Skeletal muscle satellite cell (primary cell): ENCODE results near the gene FOXP4. TPM values are rescaled to one million over a fixed set of nuclear protein-coding genes. Genes with fewer than 3 reads are reported as not detected.

Experiments
- H3K27me3 ChIP-seq: 2 replicates; pipeline ENCODE4 v1.7.0; 2013; ENCODE audit warnings: low read length; ENCODE audit not compliant: control insufficient read depth, insufficient read depth
- H3K36me3 ChIP-seq: 2 replicates; pipeline ENCODE4 v1.7.0; 2013; ENCODE audit warnings: mild to moderate bottlenecking, control low read depth, low read length; ENCODE audit not compliant: insufficient read depth
- H3K4me1 ChIP-seq: 2 replicates; pipeline ENCODE4 v1.7.0; 2013; ENCODE audit warnings: low read length; ENCODE audit not compliant: control insufficient read depth, insufficient read depth
- H3K4me2 ChIP-seq: 2 replicates; pipeline ENCODE4 v1.7.0; 2013; ENCODE audit warnings: mild to moderate bottlenecking, low read length
- H3K4me3 ChIP-seq: 2 replicates; pipeline ENCODE4 v1.7.0; 2013; ENCODE audit warnings: low read length
- H3K9ac ChIP-seq: 2 replicates; pipeline ENCODE4 v1.7.0; 2013; ENCODE audit warnings: mild to moderate bottlenecking, low read depth, low read length, moderate library complexity
- H3K9me3 ChIP-seq: replicated peaks from 2 replicates; pipeline ENCODE4 v1.7.0; 2013; ENCODE audit warnings: mild to moderate bottlenecking, control low read depth, low read length
- small RNA-seq: library from RNA; depleted of rRNA; stranded (forward); fragments of <200 nt; gene quantifications from one replicate; pipeline ENCODE3, GENCODE V24; 2012

FOXP4 gene

DNA sequence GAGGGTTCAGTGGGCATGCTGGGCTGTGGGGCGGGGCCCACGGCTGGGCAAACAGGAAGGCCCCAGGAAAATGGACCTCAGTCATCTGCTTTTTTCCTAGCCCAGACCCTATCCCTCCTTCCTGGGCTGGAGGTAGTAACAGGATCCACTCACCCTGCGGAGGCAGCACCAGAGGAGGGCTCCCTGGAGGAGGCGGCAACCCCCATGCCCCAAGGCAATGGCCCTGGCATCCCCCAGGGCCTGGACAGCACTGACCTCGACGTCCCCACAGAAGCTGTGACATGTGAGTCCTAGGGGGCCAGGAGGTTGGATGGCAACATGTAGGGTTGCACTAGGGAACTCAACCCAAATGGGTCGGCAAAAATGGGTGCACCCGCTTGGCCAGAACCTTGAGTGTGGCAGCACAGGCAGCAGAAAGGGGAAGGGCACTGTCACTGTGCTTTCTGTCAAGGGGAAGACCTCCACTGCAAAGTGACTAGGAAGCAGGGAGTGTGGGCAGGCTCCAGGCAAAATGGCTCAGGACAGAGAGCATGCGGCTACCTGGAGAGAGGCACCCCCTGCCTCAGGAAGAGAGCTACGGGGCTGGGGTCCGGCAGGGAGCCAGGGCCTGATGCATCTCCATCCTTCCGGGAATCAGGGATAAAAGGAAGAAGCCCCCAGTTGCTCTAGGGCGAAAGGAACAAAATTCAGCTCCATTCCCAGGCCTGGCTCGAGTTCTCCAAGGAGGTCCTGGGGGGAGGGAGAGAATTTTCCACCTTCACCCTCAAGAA is 100.0 kb downstream of the FOXP4 start:
- peaks cover 73% of the 10 kb centered on the region for H3K27me3 ChIP-seq
- H3K4me2 ChIP-seq: no peak overlapping the region
- no peak overlapping the region for H3K4me3 ChIP-seq
- H3K9ac ChIP-seq: no peak overlapping the region
- H3K4me1 ChIP-seq: peaks cover 18% of the 10 kb centered on the region
- H3K9me3 ChIP-seq: no peaks in the 10 kb centered on the region
- no peaks in the 10 kb centered on the region for H3K36me3 ChIP-seq

DNA sequence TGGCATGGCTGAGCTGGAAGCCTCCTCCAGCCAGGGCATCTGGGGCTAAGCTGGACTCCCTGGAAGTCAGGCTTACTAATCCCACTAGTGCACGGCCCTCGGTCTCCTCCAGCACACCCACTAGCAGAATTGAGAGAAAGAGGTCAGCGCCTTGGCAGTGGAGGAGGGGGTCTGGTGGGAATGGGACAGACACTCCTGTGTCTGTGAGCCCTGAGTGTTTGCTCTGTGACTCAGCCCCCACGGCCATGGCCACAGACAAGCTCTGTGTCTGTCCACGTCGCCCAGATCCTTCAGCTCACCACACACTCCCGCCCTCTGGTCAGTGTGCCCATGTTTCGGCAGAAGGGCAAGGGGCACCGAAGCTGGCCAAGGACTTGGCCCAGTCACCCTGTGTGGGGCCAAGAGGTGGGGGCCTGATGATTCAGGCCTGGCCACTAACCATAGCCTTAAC is 100.9 kb downstream of the FOXP4 start:
- Histone ChIP-seq H3K27me3 (peaks cover 71% of the 10 kb centered on the region), H3K4me2 (no peak overlapping the region), H3K36me3 (no peaks in the 10 kb centered on the region), H3K9me3 (no peaks in the 10 kb centered on the region), H3K4me1 (peaks cover 18% of the 10 kb centered on the region), H3K4me3 (no peak overlapping the region), H3K9ac (no peak overlapping the region)

DNA sequence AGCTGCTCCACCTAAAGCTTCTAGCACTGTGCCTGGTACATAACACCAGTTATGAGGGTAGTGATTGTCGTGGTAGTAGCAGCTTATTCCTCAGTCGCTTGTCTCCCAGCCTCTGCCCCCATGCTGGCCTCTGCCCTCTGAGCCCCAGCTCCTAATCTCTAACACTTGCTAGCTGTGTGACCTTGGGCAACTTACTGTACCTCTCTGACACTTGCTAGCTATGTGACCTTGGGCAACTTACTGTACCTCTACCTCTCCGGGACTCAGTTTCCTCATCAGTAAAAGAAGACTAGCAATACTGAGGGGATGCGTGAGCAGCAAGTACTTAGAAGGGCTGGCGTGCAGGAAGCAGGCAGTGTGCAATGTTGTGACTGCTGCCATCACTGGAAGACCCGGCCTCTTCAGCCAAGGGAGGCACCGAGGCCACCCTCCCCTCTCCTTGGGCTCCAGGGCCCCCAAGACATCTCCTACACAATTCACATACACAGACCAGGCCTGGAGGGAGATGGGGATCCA is 101.9 kb downstream of the FOXP4 start:
- Histone ChIP-seq H3K9me3 (no peaks in the 10 kb centered on the region), H3K9ac (no peak overlapping the region), H3K4me3 (no peak overlapping the region), H3K4me2 (no peak overlapping the region), H3K4me1 (peaks cover 18% of the 10 kb centered on the region), H3K27me3 (peaks cover 63% of the 10 kb centered on the region), H3K36me3 (no peaks in the 10 kb centered on the region)

DNA sequence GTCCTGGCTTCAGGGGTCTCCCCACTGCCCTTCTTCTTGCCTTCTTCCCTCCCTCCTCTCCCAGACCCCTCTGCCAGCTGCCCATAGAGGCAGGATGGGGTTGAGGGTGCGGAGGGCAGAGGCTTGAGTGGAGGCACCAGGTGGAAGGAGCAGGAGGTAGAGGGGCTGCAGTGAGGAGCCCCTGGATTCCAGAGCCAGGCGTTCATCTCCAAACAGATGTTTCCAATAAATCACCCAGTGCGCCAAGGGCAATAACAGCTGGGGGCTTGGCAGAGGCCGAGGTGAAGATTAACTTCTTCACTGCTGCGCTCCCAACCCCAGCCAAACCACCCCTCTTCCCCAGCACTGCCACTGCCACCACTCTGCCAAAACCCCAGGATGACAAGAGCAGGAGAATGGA is 102.7 kb downstream of the FOXP4 start:
- Histone ChIP-seq H3K9ac (no peak overlapping the region), H3K36me3 (no peaks in the 10 kb centered on the region), H3K27me3 (peaks cover 57% of the 10 kb centered on the region), H3K4me2 (no peak overlapping the region), H3K4me3 (no peak overlapping the region), H3K9me3 (no peaks in the 10 kb centered on the region), H3K4me1 (peaks cover 18% of the 10 kb centered on the region)

DNA sequence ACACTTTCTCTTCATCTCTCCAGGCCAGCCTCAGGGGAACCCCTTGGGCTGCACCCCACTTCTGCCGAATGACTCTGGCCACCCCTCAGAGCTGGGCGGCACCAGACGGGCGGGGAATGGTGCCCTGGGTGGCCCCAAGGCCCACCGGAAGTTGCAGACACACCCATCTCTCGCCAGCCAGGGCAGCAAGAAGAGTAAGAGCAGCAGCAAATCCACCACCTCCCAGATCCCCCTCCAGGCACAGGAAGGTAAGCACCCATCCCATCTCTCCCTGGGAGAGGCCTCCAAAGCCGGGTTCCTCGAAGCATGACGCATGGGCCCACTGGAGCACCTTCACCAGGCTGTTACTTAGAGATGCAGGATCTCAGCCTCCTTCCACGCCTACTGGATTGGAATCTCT is 103.4 kb downstream of the FOXP4 start:
- H3K4me1 ChIP-seq: peaks cover 18% of the 10 kb centered on the region
- no peaks in the 10 kb centered on the region for H3K9me3 ChIP-seq
- no peak overlapping the region for H3K9ac ChIP-seq
- H3K36me3 ChIP-seq: no peaks in the 10 kb centered on the region
- no peak overlapping the region for H3K4me2 ChIP-seq
- H3K27me3 ChIP-seq: peaks cover 55% of the 10 kb centered on the region
- no peak overlapping the region for H3K4me3 ChIP-seq

DNA sequence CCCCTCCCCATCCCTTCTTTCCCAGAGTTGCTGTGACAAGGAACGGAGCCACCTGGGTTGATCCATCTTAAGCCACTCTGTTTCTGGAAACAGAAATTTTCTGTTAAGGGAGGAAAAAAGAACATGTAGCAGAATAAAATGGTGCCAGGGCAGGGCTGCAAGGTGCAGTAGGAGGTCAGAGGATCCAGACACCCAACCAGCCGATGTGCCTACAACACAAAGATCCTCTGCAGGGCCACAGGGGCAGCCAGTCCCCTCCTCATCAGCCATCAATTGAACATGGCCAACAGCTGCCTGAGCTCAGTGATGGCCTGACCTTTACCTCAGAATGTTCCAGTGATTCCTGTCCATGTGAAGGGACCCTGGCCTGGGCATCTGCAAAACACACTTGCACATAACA is 103.9 kb downstream of the FOXP4 start:
- no peaks in the 10 kb centered on the region for H3K36me3 ChIP-seq
- peaks cover 54% of the 10 kb centered on the region for H3K27me3 ChIP-seq
- H3K9ac ChIP-seq: no peak overlapping the region
- H3K9me3 ChIP-seq: no peaks in the 10 kb centered on the region
- H3K4me2 ChIP-seq: no peak overlapping the region
- H3K4me3 ChIP-seq: no peak overlapping the region
- H3K4me1 ChIP-seq: peaks cover 18% of the 10 kb centered on the region

DNA sequence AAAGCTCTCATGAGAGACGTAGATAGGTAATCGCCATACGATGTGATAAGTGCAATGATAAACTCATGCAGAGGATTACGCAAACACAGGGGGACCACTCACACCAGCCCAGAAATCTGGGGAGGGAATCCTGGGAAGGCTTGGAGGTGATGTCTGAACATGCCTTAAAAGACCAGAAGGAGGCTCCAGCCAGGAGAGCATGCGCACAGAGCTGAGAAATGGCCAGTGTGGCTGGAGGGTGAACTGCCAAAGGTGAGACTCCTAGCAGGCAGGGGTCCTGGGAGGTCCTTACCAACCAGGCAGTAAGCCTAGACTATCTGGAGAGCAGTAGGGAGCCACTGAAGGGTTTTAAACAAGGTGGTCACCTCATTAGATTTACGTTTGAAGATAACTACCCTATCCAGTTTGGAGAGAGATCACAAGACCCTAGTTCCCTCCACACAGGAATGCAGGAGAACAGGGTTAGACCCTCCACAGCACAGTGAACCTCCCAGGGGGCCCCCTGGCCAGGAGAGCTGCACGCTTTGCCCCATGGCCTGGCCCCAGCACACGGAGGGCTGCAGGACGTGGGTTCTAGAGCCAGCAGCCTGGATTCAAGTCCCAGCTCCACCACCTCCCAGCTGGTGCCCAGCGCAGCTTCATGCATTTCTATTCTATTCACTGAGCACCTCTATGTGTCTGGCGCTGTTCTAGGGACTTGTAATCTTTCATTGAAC is 105.2 kb downstream of the FOXP4 start:
- no peak overlapping the region for H3K9ac ChIP-seq
- no peaks in the 10 kb centered on the region for H3K36me3 ChIP-seq
- peaks cover 50% of the 10 kb centered on the region for H3K27me3 ChIP-seq

More for the DNA sequence above, 105.2 kb downstream of the FOXP4 start:
- Histone ChIP-seq H3K4me1 (peaks cover 22% of the 10 kb centered on the region), H3K9me3 (no peaks in the 10 kb centered on the region), H3K4me2 (no peak overlapping the region), H3K4me3 (no peak overlapping the region)

Small RNAs within 50 kb of the gene (small RNA-seq; reads per million reads assigned to genes)
- gene MIR4641: not detected
